AG10803 (cell line): ENCODE measurements around the gene SCRG1.
A peak's percentile ranks its signal among the peaks of the same experiment; 100 is the strongest.

Experiments
- DNase-seq: peaks from one replicate; pipeline ENCODE4 v3.0.0; 2010; ENCODE audit warnings: low read depth
- H3K4me3 ChIP-seq: 2 replicates; pipeline ENCODE4 v1.5.1; 2011; ENCODE audit warnings: mild to moderate bottlenecking, low read length, control low read depth
- TF ChIP-seq, protein P1 (sequence below): conservative IDR thresholded peaks from 2 replicates; pipeline ENCODE4 v1.5.1; 2011; ENCODE audit warnings: mild to moderate bottlenecking, low read length, control low read depth, inconsistent platforms

Gene SCRG1

DNA sequence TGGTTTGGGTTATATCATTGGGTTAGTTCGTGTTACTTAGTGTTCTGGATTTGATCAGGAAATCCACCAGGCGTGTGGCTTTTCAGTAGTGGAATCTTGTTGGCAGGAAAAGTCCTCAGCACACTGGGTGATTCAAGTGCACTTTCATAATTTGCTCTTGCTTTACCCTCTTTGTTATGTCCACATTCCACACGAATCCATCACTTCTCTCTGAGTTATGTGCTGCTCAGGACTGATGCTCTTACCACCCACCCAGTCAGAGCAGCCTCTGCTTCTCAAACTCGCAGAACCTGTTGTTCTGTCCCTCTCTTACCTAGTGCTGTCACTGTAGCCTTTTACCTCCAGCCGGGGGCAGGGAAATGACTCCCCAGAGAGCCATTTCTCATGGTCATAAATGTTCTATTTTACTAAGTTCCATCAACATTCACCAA lies 37.2 kb upstream of the SCRG1 start:
- TF ChIP-seq, protein P1, sequence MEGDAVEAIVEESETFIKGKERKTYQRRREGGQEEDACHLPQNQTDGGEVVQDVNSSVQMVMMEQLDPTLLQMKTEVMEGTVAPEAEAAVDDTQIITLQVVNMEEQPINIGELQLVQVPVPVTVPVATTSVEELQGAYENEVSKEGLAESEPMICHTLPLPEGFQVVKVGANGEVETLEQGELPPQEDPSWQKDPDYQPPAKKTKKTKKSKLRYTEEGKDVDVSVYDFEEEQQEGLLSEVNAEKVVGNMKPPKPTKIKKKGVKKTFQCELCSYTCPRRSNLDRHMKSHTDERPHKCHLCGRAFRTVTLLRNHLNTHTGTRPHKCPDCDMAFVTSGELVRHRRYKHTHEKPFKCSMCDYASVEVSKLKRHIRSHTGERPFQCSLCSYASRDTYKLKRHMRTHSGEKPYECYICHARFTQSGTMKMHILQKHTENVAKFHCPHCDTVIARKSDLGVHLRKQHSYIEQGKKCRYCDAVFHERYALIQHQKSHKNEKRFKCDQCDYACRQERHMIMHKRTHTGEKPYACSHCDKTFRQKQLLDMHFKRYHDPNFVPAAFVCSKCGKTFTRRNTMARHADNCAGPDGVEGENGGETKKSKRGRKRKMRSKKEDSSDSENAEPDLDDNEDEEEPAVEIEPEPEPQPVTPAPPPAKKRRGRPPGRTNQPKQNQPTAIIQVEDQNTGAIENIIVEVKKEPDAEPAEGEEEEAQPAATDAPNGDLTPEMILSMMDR = no peak
- peak; percentile 94 for DNase-seq
- H3K4me3 ChIP-seq = no peak overlapping the region

DNA sequence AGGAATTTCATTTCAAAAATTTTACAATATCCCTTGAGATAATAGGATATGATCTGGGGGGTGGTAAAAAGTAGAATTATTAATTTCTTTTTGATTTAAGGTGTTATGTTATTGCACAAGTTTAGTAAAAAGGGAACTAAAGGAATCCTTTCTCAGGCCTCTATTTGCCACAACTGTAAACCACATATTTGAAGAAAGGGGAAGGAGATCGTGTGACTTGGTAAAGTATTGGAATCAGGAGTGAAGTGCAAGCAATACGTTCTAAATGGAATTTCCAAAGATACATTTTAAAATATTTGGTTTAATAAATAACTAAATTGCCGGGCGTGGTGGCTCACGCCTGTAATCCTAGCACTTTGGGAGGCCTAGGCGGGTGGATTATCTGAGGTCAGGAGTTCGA lies 35.3 kb upstream of the SCRG1 start:
- no peak for DNase-seq
- TF ChIP-seq, protein P1 = no peak
- no peak overlapping the region for H3K4me3 ChIP-seq

DNA sequence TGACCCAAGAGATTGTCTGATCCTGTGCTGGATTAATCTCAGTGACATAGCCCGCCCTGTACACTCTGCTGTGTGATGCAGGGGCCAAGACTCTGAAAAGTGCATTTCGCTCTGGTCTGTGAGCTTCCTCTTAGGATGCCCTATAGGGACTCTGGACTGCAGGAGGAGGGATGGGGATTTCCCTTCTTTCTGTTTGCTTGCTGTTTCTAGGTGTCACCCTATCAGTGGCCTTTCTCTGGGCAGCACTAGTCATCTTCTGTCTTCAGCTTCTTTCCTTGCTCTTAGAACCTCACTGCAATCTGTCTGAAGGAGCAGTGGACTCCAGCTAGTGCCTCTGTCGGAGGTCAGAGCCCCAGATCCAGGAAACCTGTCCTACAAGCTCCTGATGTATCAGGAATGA lies 34.5 kb upstream of the SCRG1 start:
- TF ChIP-seq, protein P1 = no peak
- no peak for DNase-seq
- H3K4me3 ChIP-seq = no peak overlapping the region

DNA sequence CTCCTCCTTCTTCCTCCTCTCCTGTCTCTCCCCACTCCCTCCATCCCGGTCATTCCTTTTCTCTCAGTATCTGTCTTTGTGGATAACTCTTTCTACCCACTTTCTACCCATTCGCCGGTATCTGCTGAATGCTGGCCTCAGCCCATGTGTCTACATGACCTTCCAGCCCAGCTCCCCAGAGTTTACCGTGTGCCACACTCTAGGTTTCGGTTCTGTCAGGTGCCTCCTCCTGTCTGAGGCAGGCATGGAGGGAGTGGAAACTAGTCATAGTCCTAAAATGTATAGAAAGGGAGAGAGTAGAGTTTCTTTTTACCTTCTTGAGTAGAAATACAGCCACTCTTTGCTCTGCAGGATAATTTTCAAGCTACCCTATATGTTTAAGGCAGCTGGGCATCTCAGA lies 33.5 kb upstream of the SCRG1 start:
- H3K4me3 ChIP-seq = no peak overlapping the region
- DNase-seq = no peak
- TF ChIP-seq, protein P1 = no peak

DNA sequence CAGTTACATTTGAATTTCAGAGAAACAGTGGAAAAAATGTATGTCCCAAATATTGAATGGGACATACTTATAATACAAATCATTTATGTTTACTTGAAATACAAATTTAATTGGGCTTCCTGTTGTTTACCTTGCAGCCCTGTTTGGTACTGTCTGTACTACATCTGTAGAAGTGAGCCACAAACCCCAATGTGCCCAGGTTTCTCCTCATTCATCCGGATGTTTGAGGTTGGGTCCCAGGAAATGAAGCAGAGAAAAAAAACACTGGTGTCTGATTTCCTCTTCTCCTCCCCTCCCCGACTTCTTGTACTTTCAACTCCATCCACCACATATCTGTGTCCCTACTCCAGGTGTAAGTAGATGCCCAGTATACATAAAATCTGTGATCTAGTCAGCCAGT lies 27.1 kb upstream of the SCRG1 start:
- no peak for DNase-seq
- TF ChIP-seq, protein P1 = no peak
- no peak overlapping the region for H3K4me3 ChIP-seq

DNA sequence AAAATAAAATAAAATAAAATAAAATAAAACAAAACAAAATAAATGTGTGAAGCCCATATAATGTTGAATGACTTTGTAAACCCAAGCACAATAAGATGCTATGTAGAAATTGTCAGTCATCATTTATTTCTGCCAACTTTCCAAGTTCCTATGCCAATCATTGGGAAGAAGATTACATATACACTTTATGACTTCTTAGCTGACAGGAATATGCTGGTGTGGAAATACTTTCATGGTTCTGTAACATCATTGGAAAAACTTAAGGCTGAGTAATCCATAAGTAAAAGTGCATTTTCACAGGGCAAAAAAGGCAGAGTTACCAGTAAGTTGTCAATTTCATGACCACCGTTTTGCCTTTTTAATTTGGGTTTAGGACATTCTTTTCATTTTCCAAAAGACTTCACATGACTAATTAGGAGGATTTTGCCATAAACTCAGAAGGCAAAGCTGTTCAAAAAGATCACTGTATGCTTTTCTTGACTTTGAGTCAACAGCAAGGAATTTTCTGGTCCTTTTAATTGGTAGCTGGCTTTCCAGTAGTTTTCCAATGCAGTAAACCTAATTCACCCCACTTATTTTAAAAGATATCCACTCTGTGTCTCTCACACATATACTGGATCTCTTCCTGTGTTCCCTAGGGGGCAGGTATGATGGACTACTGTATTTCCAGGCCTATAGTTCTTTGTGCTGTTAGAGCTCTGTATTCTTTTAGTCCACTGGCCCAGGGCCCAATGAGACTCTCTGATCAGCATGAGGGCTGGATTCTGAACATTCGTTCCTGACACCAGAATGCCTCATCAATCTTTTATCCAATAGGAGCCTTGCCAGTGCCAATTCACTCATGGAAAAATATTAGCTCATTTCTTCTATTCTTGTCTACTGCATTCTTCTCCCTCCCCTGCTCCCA lies 26.2 kb upstream of the SCRG1 start:
- TF ChIP-seq, protein P1 = no peak
- no peak overlapping the region for H3K4me3 ChIP-seq
- DNase-seq = peak; percentile 90

DNA sequence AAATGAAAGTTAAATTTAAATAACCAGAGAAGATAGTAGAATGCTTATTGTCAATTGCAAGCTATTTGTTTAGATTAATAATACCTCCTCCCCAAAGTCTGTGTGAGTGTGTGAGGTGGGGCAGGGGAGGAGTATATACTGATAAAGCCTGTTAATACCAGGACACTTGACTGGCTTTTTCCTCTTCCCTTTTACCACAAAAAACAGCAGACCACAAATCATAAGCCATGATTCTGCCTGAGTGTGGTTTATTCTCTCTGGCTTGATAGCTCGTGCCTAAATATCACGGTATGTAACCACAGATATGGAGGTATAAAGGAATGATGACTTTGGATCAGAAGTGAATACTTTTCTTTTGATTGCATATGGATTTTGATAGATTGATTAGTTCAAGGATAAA lies 21.9 kb upstream of the SCRG1 start:
- DNase-seq = no peak
- TF ChIP-seq, protein P1 = no peak
- H3K4me3 ChIP-seq = no peak overlapping the region
